ENCODE data around the gene EML1. TPM values are rescaled to one million over a fixed set of nuclear protein-coding genes. Genes with fewer than 3 reads are reported as not detected.

The EML1 gene, protein sequence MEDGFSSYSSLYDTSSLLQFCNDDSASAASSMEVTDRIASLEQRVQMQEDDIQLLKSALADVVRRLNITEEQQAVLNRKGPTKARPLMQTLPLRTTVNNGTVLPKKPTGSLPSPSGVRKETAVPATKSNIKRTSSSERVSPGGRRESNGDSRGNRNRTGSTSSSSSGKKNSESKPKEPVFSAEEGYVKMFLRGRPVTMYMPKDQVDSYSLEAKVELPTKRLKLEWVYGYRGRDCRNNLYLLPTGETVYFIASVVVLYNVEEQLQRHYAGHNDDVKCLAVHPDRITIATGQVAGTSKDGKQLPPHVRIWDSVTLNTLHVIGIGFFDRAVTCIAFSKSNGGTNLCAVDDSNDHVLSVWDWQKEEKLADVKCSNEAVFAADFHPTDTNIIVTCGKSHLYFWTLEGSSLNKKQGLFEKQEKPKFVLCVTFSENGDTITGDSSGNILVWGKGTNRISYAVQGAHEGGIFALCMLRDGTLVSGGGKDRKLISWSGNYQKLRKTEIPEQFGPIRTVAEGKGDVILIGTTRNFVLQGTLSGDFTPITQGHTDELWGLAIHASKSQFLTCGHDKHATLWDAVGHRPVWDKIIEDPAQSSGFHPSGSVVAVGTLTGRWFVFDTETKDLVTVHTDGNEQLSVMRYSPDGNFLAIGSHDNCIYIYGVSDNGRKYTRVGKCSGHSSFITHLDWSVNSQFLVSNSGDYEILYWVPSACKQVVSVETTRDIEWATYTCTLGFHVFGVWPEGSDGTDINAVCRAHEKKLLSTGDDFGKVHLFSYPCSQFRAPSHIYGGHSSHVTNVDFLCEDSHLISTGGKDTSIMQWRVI
- 17.9 and 21.1 TPM in 2 replicates for total RNA-seq

DNA sequence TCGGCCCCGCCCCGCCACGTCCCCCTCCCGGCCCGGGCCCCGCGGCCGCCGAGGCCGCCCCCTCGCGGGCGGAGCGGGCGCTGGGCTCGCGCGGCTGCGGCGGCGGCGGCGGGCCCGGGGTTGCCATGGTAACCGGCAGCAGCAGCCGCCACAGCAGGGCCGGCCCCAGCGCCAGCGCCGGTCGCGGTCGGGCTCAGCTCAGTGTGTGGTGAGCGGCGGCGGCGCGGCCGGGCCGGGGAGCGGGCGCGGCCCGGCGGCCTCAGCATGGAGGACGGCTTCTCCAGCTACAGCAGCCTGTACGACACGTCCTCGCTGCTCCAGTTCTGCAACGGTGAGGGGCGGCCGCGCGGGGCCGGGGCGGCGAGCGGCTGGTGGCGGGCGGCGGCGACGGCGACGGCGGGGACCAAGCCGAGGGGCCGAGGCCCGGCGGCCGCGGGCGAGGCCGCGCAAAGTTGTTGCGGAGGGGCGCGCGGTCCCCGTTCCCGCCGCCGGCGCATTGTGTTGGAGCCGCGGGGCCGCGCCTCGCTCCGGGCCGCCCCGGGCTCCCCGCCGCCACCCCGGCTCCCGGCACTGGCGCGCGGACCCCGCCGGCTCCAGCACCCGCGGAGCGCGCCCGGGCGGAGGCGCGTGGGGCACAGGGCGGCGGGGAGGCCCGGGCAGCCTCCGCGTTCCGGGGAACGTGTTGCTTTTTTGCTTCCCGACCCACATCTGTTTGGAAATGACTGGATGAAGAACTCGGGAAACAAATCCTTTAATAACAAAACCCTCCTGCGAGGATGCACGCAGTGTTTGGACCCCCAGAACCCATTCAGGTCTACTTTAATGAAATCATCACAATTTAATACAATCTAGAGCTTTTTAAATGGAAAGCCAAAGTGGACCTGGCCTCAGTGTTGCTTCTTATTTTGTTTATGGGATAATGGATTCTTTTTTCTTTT lies at the start of gene EML1:
Gene EML1 (plus strand): TSS at position 201 of the 938 bp plus-strand sequence. CDS start 64 bp downstream, at position 265.
- peak; percentile 86 to 91 for DNase-seq (ENCODE audit: low read depth in 2 of 2)

DNA sequence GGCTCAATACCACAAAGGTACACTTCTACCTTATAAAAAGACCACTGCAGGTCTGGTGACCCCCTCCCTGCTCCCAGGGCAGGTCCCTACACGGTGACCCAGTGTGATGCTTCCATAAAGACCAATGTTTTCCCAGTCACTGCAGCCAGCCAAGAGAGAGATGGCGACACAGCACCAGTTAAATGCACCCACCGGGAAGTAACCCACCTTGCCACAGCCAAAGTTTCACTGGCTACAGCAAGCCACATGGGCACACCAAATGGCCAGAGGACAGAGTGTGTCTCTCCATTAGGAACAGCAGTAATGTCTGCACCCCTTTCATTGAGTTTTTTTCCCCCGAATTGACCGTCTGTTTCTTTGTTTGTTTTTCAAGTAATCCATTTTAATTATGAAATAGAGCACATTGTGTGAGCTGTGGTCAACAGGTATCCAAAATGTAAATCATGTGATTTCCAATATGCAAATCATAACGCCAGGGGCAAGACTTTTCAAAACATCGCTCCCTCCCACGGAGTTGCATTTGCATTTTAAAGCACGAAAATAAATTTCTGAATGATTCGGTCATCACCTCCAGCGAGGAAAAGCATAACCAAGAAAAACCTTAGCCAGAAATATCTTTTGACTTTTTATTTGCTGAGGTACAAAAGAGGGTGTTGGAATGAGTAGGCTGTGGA lies 48.9 kb upstream of the EML1 start:
- DNase-seq (ENCODE audit: low read depth in 2 of 2): no peak

DNA sequence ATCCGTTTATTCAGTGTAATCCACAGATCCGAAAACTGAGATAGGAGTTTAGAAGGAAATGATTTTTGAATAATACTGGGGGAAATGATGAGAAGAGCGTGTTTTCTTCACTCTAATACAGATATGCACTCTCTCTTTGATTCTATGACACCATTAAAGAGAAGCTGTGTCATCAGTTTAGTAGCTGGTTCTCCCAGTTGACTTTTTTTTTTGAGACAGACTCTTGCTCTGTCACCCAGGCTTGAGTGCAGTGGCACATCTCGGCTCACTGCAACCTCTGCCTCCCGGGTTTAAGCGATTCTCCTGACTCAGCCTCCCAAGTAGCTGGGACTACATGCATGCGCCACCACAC lies 48.4 kb upstream of the EML1 start:
- DNase-seq (ENCODE audit: low read depth in 2 of 2): no peak

DNA sequence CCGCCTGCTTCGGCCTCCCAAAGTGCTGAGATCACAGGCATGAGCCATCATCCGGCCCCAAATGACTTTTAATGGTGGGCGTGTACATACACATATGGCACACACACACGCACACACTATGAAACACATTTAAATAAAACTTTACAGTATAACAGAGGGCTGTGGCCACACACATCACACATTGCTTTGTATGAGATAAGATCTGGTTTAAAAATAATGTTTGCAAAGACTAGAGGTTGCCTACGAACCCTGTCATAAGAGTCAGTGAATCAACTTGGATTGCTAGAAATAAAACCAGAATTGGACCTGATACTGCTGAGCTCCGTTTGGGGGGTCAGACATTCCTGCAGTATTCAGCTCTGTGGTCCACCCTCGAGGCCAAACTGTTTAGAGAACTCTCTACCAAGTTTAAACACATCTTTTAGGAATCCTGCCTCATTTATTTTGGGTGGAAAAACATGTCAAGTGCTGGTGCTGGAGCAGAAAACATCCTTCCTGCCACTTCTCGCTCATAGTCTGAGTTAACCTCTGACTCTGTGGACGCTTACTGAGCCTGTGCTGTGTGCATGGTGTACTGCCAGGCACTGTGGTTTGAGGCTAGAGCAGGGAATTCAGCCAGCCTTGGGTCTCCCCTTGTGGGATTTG lies 47.8 kb upstream of the EML1 start:
- DNase-seq (ENCODE audit: low read depth in 2 of 2): peak in 1 of 2 donors; percentile 81

DNA sequence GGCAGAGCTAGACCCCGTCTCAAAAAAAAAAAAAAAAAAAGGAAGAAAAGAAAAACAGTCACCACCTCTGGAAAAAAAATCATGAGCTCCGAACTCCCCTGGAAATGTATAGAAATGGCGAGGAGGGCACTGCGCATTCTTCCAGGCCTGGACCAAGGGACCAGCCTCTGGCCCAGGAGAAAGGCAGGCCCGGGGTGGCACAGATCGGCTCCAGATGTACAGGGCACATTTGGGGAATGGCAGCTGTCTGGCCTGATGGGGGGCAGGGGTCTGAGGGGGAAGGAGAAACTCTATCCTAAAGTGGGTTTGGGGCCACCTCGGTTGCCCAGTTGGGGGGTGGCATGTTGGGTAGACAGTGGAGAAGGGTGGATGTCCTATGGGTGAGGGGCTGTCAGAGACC lies 46.0 kb upstream of the EML1 start:
- no peak for DNase-seq (ENCODE audit: low read depth in 2 of 2)

DNA sequence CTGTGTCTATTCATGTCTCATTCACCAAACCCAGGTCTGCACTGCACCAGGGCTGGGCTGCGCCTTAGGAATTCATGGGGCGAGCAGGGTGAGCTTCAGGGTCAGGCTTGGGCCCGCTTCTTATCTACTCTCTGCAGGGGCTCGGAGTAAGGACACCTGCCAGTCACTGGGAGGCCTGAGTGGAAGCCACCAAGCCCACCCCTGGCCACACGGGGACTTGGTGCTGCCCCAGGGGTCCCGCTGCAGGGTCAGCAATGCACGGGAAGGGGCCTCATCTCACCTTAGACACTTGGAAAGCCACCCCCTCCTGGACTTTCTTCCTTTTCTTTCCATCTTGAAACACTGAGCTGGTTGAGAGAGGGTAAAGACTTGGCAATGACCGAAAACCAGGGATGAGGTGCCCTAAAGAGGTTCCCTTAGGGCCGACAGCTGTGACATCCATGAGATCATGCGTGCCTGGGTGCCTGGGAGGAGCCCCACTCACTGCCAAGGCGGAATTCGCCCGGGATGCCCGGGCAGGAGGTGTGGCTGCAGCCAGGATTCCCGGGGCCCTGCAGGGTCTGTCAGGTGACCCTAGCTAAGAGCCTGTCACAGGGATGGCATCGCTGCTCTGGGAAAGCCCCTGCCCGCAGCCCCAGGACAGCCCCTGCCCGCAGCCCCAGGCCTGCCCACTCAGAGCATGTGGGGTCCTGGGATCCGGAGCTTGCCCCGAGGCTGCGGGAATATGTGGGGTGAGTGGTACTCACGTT lies 45.5 kb upstream of the EML1 start:
- DNase-seq (ENCODE audit: low read depth in 2 of 2): no peak

DNA sequence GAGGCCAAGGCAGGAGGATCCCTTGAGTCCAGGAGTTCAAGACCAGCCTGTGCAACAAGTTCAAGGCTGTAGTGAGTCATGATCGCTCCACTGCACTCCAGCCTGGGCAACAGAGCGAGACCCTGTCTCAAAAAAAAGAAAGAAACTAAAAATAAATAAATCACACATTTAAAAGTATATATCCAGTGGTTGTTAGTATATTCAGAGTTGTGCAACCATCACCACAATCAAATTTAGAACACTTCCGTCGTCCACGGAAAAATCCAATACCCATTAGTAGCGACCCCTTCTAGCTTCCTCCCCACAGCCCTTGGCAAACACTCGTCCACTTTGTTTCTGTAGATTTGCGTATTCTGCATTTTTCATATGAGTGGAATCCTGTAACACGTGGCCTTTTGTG lies 44.7 kb upstream of the EML1 start:
- DNase-seq (ENCODE audit: low read depth in 2 of 2): no peak

DNA sequence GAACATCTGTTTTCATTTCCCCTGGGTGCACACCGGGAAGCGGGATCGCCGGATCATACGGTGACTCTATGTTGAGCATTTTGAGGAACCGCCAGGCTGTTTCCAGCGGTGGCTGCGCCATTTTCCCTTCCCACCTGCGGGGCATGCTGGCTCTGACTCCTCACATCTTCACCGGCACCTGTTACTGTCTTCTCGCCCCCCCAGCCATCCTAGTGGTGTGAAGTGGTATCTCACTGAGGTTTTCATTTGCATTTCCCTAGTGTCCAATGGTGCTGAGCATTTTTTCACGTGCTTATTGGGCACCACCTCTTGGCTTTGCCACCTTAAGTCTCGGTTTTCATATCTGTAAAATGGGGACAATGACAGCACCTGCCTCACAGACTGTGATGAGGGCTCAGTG lies 44.1 kb upstream of the EML1 start:
- DNase-seq (ENCODE audit: low read depth in 2 of 2): no peak

DNA sequence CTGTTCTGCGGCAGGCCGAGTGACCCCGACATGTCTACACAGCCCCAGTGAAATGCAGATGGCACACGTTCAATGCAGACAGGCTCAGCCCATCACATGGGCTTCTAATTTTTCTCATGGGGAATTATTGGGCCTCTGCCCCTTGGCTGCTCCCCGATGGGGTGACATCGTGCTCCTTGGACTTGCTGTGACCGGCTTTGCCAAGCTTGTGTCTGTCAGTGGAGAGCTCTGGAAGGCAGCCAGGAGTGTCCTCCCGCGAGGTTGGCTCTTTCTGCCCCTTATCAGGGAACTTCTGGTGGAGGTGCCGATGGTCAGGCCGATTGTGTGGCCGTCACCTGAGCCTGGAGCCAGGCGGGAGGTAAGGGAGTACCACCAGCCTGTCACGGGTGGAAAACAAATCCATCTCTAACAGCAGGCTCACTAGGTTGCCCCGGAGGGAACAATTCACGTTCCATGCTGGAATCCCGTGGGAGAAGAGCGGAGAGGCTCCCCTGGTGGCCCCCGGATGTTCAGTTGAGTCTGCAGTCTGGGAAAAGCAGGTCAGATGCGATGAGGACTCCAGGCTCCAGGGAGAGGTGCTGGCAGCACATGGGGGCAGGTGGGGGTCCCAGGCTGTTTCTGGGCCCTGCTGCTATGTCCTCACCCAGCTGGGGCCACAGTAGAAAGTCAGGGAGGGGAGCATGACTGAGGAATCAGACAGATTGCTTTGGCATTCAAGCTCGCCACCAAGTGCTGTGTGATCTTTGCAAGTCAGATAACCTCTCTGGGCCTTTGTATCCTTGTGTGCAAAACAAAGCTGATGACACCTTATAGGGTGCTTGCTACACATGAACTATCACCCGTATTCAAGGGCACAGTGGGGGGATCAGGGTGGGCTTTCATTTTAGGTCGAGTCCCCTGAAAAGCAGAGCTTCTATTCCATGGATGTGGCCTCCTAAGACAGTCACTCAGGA lies 43.2 kb upstream of the EML1 start:
- no peak for DNase-seq (ENCODE audit: low read depth in 2 of 2)

DNA sequence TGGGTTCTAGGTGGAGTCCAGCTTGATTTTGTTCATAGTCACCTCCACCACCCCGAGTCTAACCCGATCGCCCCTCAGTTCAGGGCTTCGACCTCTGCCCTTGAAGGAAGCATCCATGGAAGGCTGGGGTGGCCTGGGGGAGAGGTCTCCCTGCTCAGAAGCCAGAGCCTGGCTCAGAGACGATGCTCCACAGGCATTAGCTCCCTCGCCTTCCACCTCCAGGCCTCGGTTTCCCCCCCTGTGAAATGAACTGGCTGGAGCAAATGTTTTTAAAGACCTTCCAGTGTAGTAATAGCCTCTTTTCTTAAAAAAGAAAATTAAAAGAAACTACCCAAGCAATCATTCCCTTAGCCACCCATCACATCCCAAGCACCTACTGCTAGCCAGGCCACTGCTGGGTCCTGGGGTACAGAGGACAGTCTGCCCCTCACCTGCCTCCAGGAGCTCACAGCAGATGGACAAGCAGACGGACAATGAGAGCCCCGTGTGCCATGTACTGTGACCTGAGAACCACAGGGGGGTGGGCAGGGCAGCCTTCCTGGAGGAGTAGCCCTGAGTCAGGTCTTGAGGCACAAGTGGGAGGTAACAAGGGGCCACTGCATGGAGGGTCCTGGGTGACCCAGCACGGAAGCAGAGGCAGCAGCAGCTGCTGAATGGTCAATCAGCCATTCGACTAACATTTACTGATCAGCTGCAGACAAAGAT lies 42.3 kb upstream of the EML1 start:
- DNase-seq (ENCODE audit: low read depth in 2 of 2): no peak

DNA sequence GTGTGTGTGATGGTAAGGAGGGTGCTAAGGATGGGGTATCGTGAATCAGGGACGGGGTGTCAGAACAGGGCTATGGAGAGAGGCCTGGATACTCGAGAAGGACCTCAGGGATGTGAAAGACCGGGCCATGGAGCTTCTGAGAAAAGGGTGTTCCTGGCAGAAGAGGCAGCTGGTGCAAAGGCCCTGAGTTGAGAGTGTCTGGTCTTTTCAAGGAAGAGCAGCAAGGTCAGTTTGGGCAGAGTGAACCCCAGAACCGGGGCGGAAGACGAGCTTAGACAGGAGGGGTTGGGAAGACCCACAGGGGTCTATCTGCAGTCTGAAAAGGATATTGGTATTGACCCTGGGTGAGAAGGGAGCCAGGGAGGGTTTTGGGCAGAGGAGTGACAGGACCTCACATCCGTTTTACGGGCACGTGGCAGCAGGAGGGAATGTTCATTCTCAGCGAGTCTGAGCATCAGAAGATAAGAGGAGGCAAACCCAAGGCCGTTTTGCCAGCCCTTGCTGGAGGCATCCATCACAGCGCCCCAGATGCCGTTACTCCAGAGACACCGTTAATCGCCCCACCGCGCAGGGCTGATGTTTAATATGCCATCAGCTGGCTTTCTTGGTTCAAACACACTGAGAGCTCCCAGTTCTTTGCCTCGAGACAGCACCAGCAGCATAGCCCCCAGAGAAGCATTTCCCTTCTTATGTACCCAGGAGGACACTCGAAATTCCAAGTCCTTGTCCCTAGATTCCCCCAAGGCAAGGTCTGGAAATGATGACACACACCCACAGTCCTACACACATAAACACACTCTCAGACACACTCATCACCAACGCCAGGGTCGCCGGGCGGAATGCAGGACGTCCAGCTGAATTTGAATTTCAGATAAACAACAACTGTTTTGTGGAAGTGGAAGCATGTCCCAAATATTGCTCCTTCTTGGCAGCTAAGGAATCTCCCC lies 41.4 kb upstream of the EML1 start:
- peak; percentile 49 to 79 for DNase-seq (ENCODE audit: low read depth in 2 of 2)

DNA sequence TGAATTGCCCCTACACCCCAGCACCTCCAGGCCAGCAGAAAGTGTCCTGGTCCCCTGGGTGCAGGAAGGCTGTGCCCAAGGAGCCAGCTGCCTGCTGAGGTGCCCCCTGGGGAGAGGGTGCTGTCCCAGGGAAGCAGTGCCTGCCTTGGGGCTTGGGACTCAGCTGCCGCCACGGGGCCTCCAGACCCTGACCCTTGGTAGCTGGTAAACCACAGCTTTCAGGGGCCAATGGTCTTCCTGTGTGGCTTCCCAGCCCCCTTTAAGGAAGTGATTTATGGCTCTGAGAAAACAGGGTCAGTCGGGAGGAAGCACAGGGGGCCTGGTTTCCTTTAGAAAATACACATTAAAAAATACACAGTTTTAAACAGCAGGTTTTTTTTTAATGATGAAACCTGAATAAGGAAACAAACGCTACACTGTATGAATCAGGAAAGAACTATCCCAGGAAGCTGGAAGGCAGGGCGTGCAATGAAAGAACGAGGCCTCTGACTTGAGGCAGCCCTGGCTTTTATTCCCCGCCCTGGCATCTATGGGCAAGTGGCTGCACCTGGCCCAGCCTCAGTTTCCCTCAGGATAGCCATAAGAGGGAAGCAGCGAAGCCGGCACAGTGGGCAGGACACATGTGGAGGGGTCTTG lies 40.6 kb upstream of the EML1 start:
- DNase-seq (ENCODE audit: low read depth in 2 of 2): peak; percentile 75 to 87

DNA sequence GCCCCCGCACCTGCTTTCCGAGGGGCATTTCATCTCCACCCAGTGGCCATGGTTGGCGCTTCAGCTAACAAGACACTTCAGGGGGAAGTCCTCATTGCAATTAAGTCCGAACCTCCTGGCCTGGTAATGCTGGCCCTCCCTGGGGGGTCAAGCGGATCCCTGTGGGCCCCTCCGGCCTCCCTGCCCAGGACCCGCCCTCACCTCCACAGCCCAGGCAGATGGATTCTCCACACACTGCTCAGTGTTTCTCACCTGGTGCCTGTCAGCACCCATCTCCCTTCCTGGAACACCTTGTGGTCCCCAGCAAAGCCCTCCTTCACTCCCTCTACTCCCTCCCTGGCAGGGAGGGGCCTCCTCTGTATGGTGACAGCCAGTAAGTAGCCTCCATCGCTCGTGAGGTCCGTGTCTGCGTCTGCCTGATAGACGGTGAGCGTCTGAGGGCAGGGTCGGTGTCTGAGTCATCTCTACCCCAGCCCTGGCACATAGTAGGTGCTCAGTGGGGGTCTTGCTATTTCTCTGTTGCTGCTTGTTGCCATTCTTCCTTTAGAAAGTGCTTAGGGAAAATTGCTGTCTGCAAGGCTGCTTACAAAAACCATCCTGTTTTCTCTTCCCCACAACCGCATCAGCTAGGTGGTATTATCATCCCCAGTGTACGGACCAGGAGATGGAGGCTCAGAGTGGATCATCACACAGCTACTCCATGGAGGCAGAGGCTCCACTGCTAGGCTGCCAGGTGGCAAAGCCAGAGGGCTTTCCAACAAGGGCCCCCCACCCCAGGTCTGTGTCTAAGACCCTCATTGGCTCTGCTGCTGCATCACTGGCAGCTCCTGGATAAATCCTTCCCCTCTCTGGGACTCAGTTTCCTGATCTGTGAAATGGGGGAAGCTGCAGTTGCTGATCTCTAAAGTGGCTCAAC lies 39.7 kb upstream of the EML1 start:
- DNase-seq (ENCODE audit: low read depth in 2 of 2): peak in 1 of 2 donors; percentile 41

DNA sequence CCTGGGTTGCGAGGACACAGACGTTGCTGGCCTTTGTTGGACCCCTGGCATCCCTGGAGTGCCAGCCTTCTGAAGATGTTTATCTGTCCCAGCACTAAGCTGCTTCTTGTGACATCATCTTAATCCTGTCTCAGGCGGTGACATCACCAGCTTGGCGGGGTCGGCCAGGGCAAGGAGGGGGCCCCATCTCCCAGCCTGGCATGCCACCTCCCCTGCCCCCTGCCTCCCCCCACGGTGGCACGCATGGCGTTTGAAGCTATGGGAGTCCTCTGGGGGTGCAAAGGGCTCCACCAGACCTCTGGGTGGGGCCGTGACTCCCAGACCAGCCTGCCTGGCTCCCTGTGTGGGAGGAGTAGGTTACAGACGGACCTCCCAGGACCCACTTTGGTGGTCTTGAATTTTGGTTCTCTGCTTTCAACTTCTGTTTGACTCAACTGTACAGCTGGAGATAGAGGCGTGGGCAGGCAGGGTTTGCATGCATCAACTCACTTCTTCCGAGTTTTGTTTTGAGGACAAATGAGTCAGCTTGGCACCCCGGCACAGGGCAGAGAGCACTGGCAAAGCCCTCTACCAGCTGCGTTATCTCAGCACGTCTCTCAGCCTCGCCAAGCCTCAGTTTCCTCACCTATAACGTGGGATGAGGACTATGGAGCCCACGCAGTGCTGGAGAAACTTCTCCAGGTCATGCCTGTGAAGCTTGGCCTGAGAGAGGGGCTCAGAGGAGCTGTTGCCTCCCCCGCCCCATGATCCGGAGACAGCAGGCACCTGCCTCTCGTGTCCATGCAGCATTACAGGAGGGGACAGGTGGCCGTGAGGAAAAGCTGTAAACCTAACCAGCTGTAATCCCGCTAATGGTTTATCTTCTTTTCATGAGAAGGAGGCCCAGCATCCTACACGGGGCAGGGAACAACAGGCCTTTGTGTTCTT lies 38.8 kb upstream of the EML1 start:
- DNase-seq (ENCODE audit: low read depth in 2 of 2): peak in 1 of 2 donors; percentile 52

All from lung microvascular endothelial cell (primary cell).